ACHN (cell line): Measurements from ENCODE around the gene GPATCH4.
"Not testable (repeated sequence)": the region's sequence is repeated elsewhere in the genome, so short reads cannot be mapped to it uniquely, and the experiment has no call there.

Source experiments
- DNase-seq: peaks from one replicate; pipeline ENCODE4 v3.0.0-alpha.2; 2015
- in situ Hi-C: cut with HindIII; loops from 2 replicates; pipeline ENCODE4 v1.10.0; 2017; ENCODE audit warnings: low sequenced_read_pairs, low pct_ligation_motif_present, low pct_unique_long_range_greater_than_20kb

The GPATCH4 gene

GRCh38 chr1:156556354-156556753, 44.9 kb downstream of the GPATCH4 start:
- in situ Hi-C loops, result no loop called here
- no peak for DNase-seq

- DNase-seq, result no peak
- in situ Hi-C loops, result no loop called here
These were observed 45.6 kb downstream of the GPATCH4 start for GRCh38 chr1:156555715-156556114.

GRCh38 chr1:156554971-156555370, 46.3 kb downstream of the GPATCH4 start:
- in situ Hi-C loops, result no loop called here
- no peak for DNase-seq

GRCh38 chr1:156553860-156554485, 47.3 kb downstream of the GPATCH4 start:
- in situ Hi-C loops, result no loop called here
- no peak for DNase-seq

- in situ Hi-C loops, DNase-seq: not testable (repeated sequence)
These were observed 48.3 kb downstream of the GPATCH4 start for GRCh38 chr1:156552937-156553336.

- in situ Hi-C loops, result no loop called here
- DNase-seq, result no peak
These were observed 48.8 kb downstream of the GPATCH4 start for GRCh38 chr1:156552518-156552917.

GRCh38 chr1:156551869-156552268, 49.4 kb downstream of the GPATCH4 start:
- peak; percentile 73 for DNase-seq
- in situ Hi-C loops, result no loop called here

- no peak for DNase-seq
- in situ Hi-C loops, result no loop called here
These were observed 50.1 kb downstream of the GPATCH4 start for GRCh38 chr1:156551066-156551643.

GRCh38 chr1:156550346-156550745, 50.9 kb downstream of the GPATCH4 start:
- in situ Hi-C loops, result no loop called here
- DNase-seq, result no peak

GRCh38 chr1:156549831-156550230, 51.4 kb downstream of the GPATCH4 start:
- in situ Hi-C loops, result no loop called here
- no peak for DNase-seq

GRCh38 chr1:156549390-156549789, 51.9 kb downstream of the GPATCH4 start:
- no peak for DNase-seq
- in situ Hi-C loops, result no loop called here

- DNase-seq, result no peak
- in situ Hi-C loops, result no loop called here
These were observed 53.3 kb downstream of the GPATCH4 start for GRCh38 chr1:156547982-156548381.

GRCh38 chr1:156547434-156547833, 53.8 kb downstream of the GPATCH4 start:
- in situ Hi-C loops, result no loop called here
- DNase-seq, result no peak

GRCh38 chr1:156546267-156546666, 55.0 kb downstream of the GPATCH4 start:
- in situ Hi-C loops, result no loop called here
- no peak for DNase-seq

GRCh38 chr1:156544592-156545102, 56.6 kb downstream of the GPATCH4 start:
- DNase-seq, result no peak
- in situ Hi-C loops, result no loop called here
